SH-SY5Y (cell line): ENCODE measurements around the gene NOXA1.

Experiments
- GATA2 ChIP-seq: IDR thresholded peaks from 2 replicates; pipeline ENCODE4 v1.6.1; 2011; ENCODE audit warnings: mild to moderate bottlenecking, low read depth, low read length
- GATA3 ChIP-seq: IDR thresholded peaks from 2 replicates; pipeline ENCODE4 v1.6.1; 2011; ENCODE audit warnings: low read depth, mild to moderate bottlenecking, low read length, moderate library complexity

NOXA1 gene

GRCh38 chr9:137456864-137457405 lies 33.7 kb downstream of the NOXA1 start:
- TF ChIP-seq GATA3 (no peak), GATA2 (no peak)

DNA sequence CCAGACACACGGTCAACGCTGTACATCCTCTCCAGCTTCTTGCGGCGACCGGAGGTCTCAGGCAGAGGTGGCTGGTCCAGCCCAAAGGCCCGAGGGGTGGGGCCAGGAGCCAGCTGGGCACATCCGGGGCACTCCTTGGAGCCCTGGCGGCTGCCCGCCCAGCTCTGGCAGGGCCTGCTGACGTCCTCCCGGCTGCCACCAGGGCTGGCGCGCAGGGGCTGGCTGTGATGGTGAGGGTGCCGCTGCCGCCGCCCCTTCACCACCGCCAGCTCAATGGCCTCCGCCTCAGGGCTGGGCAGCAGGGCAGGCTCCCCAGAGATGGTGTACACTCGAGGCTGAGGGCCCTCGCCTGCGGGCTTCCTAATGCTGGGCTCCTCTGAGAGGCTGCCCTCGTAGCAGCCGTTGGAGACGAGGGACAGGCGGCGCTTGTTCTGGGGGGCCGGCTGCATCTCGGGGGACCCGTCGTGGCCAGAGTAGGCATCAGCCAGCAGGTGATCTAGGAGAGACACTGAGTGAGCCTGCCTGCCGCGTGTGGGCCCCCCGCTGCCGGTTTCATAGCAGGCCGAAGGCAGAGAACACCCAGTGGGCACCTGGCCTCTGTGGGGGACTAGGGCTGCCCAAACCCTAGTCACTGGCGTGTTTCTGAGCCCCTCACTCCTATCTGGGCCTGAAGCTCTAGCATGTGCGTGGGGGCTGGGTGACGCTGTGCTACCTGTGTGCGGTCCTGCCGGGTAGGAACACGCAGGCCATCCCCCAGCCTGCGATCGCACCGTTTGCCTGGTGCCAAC lies 34.4 kb downstream of the NOXA1 start:
- no peak for TF ChIP-seq GATA3
- TF ChIP-seq GATA2: no peak

DNA sequence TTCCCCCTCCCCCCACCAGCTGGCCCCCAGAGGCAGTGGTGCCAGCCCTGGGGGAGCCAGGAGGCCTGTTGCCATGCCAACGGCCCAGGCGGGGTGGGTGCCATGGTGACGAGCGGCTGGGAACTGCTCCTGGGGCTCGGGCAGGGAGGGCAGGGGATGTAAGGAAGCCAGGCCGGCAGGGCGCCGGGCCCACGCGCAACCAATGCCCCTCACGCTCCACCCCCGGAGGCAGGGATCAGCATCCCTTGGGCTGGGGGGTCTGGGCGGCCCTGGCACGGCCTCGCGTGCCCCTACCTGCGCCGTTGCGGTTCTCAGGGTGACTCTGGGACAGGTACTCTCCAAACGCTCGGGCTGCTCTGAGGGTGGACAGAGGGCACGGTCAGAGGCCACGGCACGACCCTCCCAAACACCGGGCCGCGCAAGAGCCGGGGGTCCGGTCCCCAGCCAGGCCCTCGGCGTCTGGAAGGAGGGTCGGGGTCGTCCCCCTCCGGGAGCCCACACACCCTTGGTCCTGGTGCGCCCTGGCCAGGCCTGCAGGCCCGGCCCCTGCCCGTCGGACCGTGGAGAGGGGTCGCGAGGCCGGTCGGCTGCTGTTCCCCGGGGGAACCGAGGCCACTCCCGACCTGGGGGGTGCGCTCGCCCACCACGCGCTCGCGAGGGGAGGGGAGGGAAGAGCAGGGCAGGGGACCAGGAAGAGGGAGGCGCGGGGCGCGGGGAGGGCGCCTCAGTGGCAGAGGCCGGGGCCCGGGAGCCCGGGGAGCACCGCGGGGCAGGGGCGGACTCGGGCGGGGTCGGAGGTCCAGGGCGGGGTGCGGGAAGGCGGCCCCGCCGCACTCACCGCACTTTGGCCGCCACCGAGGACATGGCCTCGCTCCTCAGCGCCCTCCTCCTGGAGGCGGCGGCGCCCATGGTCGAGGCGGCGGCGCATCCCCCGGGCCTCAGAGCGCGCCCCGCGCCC lies 35.3 kb downstream of the NOXA1 start:
- TF ChIP-seq GATA2 (no peak), GATA3 (no peak)

GRCh38 chr9:137459152-137459600 lies 36.0 kb downstream of the NOXA1 start, which contains the start of gene NSMF:
NSMF (minus strand) TSS chr9:137459334; CDS start chr9:137459102, 232 bp downstream.
- TF ChIP-seq GATA3 (no peak), GATA2 (no peak)

DNA sequence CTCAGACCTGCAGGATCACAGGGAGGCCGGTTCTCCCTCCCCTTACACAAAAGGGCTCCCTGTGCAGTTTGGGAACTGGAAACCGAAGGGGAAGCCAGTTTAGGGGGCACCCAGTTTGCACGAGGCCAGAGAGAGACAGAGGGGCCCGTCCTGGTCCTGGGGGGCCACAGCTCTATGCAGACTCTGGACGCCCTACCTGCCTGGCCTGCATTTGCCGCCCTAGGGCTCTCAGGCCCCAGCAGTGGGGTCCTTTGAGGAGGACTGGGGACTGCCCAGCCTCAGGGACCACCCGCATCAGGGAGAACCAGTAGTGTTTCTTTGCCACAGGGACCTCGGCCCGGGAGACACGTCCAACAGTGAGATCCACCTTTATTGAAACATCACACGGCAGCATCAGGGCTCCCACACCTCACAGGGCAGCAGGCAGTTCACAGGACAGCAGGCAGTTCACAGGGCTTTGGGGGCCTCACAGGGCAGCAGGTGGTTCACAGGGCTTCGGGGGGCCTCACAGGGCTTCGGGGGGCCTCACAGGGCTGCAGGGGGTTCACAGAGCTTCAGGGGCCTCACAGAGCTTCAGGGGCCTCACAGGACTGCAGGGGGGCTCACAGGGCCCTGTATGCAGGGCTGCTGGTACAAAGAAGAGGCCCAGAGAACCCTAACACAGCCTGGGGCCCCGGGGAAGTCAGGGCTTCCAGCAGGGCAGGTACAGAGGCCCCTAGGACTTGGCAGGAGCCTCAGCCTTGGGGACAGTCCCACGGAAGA lies 36.6 kb downstream of the NOXA1 start:
- no peak for TF ChIP-seq GATA2
- no peak for TF ChIP-seq GATA3

DNA sequence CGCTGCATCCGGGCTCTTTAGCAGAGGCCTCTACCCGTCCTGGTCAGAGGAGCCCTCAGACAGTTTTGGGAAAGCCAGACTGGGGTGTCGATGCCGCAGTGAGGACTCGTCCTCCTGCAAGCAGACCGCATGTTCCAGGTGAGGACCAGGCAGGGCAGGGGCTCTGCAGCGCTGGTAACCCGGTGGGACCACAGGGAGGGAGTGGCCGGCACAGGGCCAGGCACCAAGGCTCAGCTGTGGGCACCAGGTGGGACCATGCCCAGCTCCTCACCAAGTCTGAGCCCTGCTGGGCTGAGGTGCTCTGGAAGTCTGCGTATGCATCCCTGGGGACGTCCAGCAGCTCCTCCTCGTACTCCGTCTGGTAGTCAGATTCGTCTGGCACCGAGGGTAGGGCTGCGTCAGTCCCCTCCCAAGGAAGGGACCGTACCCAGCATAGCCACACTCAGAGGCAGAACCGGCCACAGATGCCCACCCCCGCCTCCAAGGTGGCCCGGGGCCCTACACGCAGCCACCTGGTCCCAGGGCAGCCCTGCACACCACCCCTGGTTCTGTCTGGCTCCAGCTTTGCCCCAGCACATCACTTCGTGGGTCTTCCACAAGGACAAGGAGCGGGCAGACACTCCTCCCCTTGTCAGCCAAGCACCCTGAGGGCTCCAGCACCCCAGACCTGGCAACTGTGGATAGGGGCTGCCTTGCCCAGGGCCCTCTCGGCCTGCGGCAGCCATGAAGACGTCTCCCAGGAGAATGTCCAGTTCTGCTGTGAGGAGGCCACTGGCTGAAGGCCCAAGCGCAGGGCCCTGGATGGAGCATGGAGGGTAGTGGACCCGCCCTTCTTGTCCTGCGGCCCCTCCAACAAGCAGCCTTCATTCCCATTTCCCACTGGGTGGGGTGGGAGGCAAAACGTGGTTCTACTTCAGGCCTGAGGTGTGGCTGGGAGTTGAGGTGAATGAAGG lies 37.4 kb downstream of the NOXA1 start:
- TF ChIP-seq GATA3 (no peak), GATA2 (no peak)

DNA sequence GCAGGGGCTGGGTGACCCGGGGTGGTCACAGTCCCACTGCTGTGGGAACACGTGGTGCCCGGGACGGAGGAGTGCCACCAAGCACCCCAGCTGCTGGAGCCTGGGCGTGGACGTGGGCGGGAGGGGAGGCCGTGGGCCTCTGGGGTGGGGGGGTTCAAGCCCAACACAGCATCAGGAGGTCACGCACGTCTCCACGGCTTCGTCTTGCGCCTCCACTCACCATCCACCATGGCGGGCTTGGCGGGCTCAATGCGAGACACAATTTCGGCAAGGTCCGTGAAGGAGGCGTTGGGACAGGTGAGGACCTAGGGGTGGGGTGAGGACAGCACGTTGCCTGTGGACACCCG lies 38.1 kb downstream of the NOXA1 start:
- TF ChIP-seq GATA3: no peak
- TF ChIP-seq GATA2: no peak

DNA sequence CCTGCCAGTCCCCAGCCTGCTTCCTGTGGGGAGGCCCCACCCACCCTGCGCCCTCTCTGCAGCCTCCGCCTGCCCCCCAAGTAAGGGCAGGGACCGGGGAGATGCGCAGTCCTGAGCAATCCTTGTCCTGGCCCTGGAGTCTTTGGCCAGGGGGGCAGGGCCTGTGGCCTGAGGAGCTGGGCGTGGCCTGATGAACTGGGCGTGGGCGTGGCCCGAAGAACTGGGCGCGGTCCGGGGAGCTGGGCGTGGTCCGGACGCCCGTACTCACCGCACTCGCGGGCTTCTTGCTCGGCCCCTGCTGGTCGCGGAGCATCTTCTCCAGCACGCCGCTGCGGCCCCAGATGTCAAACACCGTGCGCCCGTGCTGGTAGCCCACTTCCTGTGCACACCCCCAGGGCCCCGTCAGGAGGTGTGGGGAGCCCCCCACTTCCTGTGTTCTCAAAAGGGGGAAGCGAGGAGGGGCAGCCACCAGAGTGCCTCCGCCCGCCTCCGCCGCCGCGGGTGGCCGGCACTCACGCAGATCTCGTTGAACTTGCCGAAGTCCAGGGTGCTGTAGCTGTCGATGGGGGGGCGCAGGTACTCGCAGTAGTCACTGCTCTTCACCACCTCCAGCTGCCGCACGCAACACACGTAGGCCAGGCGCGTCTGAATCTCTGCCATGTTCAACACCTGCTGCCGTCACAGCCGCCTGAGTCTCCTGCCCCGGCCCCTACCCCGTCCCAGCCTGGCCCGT lies 38.6 kb downstream of the NOXA1 start:
- TF ChIP-seq GATA2: no peak
- no peak for TF ChIP-seq GATA3

- TF ChIP-seq GATA3 (no peak), GATA2 (no peak)
These were observed 39.3 kb downstream of the NOXA1 start for GRCh38 chr9:137462396-137462985.

DNA sequence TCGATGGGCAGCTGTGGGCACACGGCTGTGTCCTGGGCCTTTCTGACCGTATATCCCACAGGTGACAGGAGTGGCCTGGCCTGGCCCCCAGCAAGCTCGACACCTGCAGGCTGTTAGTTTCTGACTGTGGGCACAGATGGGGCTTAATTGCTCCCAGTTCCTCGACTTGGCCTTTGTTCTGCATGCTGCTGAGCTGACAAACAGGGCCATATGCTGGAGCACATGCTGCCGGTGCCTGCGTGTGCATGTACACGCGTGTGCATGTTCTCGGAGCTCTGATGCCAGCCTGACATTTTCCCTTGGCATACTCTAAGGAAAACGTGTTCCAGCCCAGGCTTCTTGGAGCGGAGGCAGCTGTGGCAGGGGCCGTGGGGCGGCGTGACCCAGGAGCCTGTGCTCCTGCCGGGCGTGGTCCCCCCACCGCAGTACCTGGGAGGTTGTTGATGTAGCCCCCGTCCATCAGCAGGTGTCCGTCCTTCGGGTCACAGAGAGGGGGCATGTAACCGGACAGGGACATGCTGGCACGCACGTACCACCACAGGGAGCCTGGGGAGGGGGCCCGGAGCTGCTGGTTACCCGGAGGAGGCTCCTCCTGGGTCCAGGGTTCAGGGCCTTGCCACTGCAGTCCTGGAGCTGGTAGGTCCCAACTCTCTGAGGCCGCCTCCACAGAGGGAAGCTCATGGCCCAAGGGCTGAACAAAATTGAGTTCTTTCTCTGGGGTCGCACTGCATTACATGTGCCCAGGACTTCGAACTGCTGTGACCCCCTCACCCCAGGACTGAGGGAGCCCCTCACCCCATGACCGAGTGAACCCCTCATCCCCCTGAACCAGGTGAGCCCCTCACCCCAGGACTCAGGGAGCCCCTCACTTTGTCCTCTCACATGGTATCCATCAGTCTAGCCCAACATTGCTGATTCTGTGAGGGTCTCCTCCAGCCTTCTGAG lies 40.1 kb downstream of the NOXA1 start:
- no peak for TF ChIP-seq GATA2
- TF ChIP-seq GATA3: no peak

DNA sequence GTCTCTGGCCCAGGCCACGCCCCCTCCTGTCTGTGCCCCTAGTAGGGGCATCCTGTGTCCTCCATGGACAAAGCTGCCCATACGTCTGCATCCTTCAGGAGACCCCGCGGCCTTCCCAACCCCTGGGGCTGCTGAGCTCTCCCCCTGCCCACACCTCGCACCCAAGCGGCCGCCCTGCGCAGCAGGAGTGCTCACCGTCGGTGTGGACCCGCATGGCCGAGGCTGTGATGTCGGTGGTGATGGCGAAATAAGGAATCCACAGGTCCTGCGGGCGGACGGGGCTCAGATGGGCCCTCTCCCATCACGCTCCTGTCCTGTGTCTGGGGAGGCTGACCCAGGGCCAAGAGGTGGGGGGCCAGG lies 40.7 kb downstream of the NOXA1 start:
- TF ChIP-seq GATA3: no peak
- no peak for TF ChIP-seq GATA2
